GM12891 (cell line): Measurements from ENCODE around the gene COMMD6.

Source experiments
- PAX5 ChIP-seq: IDR thresholded peaks from 2 replicates; pipeline ENCODE4 v1.6.1; 2011; ENCODE audit warnings: low read length, moderate library complexity, mild to moderate bottlenecking; ENCODE audit not compliant: insufficient read depth, severe bottlenecking
- POLR2A ChIP-seq: IDR thresholded peaks from 2 replicates; pipeline ENCODE4 v1.6.1; 2011; ENCODE audit warnings: low read depth, low read length, control low read depth
- POLR2AphosphoS5 ChIP-seq: IDR thresholded peaks from 2 replicates; pipeline ENCODE4 v1.6.1; 2011; ENCODE audit warnings: low read depth, low read length, control low read depth
- POU2F2 ChIP-seq: IDR thresholded peaks from 2 replicates; pipeline ENCODE4 v1.6.1; 2011; ENCODE audit warnings: low read depth, mild to moderate bottlenecking, control low read depth, low read length, moderate library complexity
- TAF1 ChIP-seq: IDR thresholded peaks from 2 replicates; pipeline ENCODE4 v1.6.1; 2011; ENCODE audit warnings: low read depth, low read length, control low read depth

DNA sequence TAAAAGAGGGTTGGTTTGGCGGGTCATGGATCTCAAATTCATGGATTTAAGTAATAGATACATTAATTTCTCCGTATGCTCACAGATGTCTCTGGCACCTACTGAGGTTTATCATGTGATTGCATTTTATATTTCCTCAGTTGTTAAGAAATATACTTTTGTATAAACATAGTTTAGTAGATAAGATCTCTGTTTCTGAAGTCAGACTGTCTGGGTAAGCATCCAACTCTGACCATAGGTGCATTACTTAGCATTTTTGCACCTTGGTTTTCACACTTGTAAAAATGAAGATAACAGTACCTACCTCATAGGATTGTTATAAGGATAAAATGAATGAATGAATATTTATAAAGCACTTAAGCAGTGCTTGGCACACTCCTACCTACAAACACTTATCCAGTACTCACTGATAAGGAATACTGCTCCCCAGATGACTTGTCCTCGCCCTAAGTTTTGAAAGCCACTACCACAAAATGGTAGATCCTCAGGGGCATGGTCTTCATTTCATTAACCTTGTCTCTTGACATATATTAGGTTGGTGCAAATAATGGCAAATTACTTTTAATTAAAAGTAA, 26.5 kb downstream of the COMMD6 start:
- TF ChIP-seq POLR2AphosphoS5: no peak
- TF ChIP-seq PAX5: no peak
- TF ChIP-seq POLR2A: no peak
- TF ChIP-seq TAF1: no peak
- no peak for TF ChIP-seq POU2F2
